GM19397 (cell line): Measurements from ENCODE around the gene TSC1.
"Not testable (repeated sequence)": the region's sequence is repeated elsewhere in the genome, so short reads cannot be mapped to it uniquely, and the experiment has no call there.

Source experiments
- ATAC-seq: cut with Tn5 transposase; IDR thresholded peaks from one replicate; pipeline ENCODE4 v1.9.1; 2021; ENCODE audit warnings: mild to moderate bottlenecking, moderate library complexity; ENCODE audit not compliant: unreplicated experiment

The TSC1 gene

GRCh38 chr9:132944294-132945185 is at the start of gene TSC1:
Gene TSC1, minus strand, starts transcription at chr9:132944616. Its CDS starts 15,744 bp downstream, at chr9:132928872.
- peak; percentile 65 for ATAC-seq

GRCh38 chr9:132993511-132993939 is 49.1 kb upstream of the TSC1 start:
- ATAC-seq: no peak

- no peak for ATAC-seq
These were observed 47.2 kb upstream of the TSC1 start for GRCh38 chr9:132991351-132992300.

GRCh38 chr9:132990781-132991180 is 46.4 kb upstream of the TSC1 start:
- ATAC-seq: no peak

GRCh38 chr9:132989998-132990557 is 45.7 kb upstream of the TSC1 start:
- not testable (repeated sequence) for ATAC-seq

GRCh38 chr9:132989414-132989996 is 45.1 kb upstream of the TSC1 start:
- ATAC-seq: no peak

GRCh38 chr9:132989014-132989310 is 44.5 kb upstream of the TSC1 start:
- no peak for ATAC-seq

GRCh38 chr9:132988244-132989013 is 44.0 kb upstream of the TSC1 start:
- no peak for ATAC-seq

- no peak for ATAC-seq
These were observed 42.5 kb upstream of the TSC1 start for GRCh38 chr9:132986640-132987620.

GRCh38 chr9:132986114-132986513 is 41.7 kb upstream of the TSC1 start:
- ATAC-seq: no peak

GRCh38 chr9:132985489-132985888 is 41.1 kb upstream of the TSC1 start:
- no peak for ATAC-seq

- ATAC-seq: no peak
These were observed 40.6 kb upstream of the TSC1 start for GRCh38 chr9:132985071-132985350.

- ATAC-seq: no peak
These were observed 40.0 kb upstream of the TSC1 start for GRCh38 chr9:132984202-132985070.

- ATAC-seq: no peak
These were observed 39.2 kb upstream of the TSC1 start for GRCh38 chr9:132983491-132984201.

GRCh38 chr9:132982458-132982857 is 38.0 kb upstream of the TSC1 start:
- no peak for ATAC-seq

GRCh38 chr9:132980157-132980556 is 35.7 kb upstream of the TSC1 start:
- no peak for ATAC-seq

- ATAC-seq: no peak
These were observed 34.2 kb upstream of the TSC1 start, which contains the start of gene GFI1B for GRCh38 chr9:132978451-132979131. Gene GFI1B, plus strand, starts transcription at chr9:132978694. Its CDS starts 7,985 bp downstream, at chr9:132986679.
